ENCODE results near the gene BLVRB. TPM values are rescaled to one million over a fixed set of nuclear protein-coding genes. Genes with fewer than 3 reads are reported as not detected.

BLVRB gene
- total and polyA plus RNA-seq, 9 of the 15 experiments (the other 6 are each of a cell fraction or from before 2014, with no cell fraction given), result 81.1 to 749 (median 331) TPM

DNA sequence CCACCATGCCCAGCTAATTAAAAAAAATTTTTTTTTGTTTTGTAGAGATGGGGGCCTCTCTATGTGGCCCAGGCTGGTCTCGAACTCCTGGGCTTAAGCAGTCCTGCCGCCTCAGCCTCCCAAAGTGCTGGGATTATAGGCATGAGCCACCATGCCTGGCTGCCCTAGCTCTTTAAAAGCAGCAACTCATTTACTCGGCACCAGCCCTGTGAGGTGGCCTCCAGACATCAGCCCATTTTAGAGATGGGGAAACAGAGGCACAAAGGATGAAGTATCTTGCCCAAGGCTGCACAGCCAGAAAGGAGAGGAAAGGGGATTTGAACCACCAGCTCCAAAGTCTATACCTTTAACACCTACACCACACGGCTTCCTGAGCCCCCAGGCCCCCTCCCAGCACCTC, 52.7 kb downstream of the BLVRB start:
- no peak for ATAC-seq
- Histone ChIP-seq H3K27me3 (ENCODE audit: control insufficient read depth in 2 of 2, insufficient read depth in 2 of 2, low read length in 2 of 2) (no peaks in the 10 kb centered on the region), H3K9ac (ENCODE audit: insufficient read depth in 1 of 2, low read depth in 2 of 2, low read length in 2 of 2) (no peak overlapping the region), H3K79me2 (ENCODE audit: control insufficient read depth, insufficient read depth, low read length) (no peaks in the 10 kb centered on the region), H3K27ac (ENCODE audit: extremely low read depth, low read depth, low read length) (no peak overlapping the region), H3K4me2 (ENCODE audit: insufficient read depth, low read length) (no peak overlapping the region), H3K36me3 (ENCODE audit: control insufficient read depth, insufficient read depth, low read length) (no peaks in the 10 kb centered on the region), H3K4me1 (replicated peaks in 1 of 2; ENCODE audit: control insufficient read depth in 2 of 2, insufficient read depth in 2 of 2, low read length in 2 of 2) (peaks cover 32 to 63% of the 10 kb centered on the region in 2 experiments), H3K9me1 (ENCODE audit: control insufficient read depth, insufficient read depth, low read length) (no peaks in the 10 kb centered on the region), H3K9me3 (replicated peaks; ENCODE audit: control insufficient read depth, insufficient read depth, low read depth, low read length) (no peaks in the 10 kb centered on the region), H3K4me3 (no peak overlapping the region), H4K20me1 (replicated peaks; ENCODE audit: control insufficient read depth, insufficient read depth, low read length) (no peaks in the 10 kb centered on the region), H2AFZ (ENCODE audit: low read depth, low read length) (no peak overlapping the region)
- WGBS (ENCODE audit: insufficient coverage, low coverage, missing lambda C conversion rate), result 85% methylated on average over 3 of the region's 4 CpGs
- ChIA-PET POLR2A (interaction anchor here (1.0 to 1.6 kb wide), 4 partner anchors 8 to 19 kb away, joined by 3 to 6 read pairs (median 5); no protein-coding TSS in a partner anchor), CTCF (ENCODE audit: low intra/inter-chr PET ratio) (no interaction called here)
- no TSS peak for BruUV-seq (replicated peaks)
- DNase-seq (ENCODE audit: extremely low read depth in 1 of 4, low spot score in 3 of 4), result no peak
- in situ Hi-C loops (cut with MboI), result no loop called here
- intact Hi-C loops (cut with micrococcal nuclease), result no loop called here
- no peak for FAIRE-seq
- TF ChIP-seq ZNF274 (IDR thresholded peaks at IDR 0.05; ENCODE audit: borderline replicate concordance, low read depth, low read length), result no peak
- no peak for TF ChIP-seq NBN (IDR thresholded peaks at IDR 0.05; ENCODE audit: low read depth)
- no peak for TF ChIP-seq FOXJ3 (CRISPR knock-in tag; IDR thresholded peaks at IDR 0.05)
- peak in 1 of 2 experiments; percentile 63; a peak in 1 of 4 replicates for TF ChIP-seq RCOR1 (IDR thresholded peaks at IDR 0.05; ENCODE audit: borderline replicate concordance in 1 of 2, low read depth in 2 of 2, low read length in 2 of 2)
- 0 out of 3 replicates have a peak, but pooled peaks of 1 of the 2 experiments have one; percentile 32 for TF ChIP-seq CBX3 (IDR thresholded peaks at IDR 0.05; ENCODE audit: borderline replicate concordance in 1 of 2, low read length in 2 of 2)
- TF ChIP-seq ADNP (tag; IDR thresholded peaks at IDR 0.05), result peak; percentile 86
- TF ChIP-seq HDAC2 (IDR thresholded peaks at IDR 0.05), result peak; percentile 76
- TF ChIP-seq BCOR (IDR thresholded peaks at IDR 0.05), result peak; percentile 96
- TF ChIP-seq ZNF184 (CRISPR knock-in tag; IDR thresholded peaks at IDR 0.05), result no peak
- TF ChIP-seq RBM25 (IDR thresholded peaks at IDR 0.05; ENCODE audit: low read depth, low read length, severe bottlenecking), result peak; percentile 88
- peak; percentile 50 for TF ChIP-seq PHF20 (IDR thresholded peaks at IDR 0.05; ENCODE audit: partially characterized antibody)
- peak; percentile 43 for TF ChIP-seq CHD4 (IDR thresholded peaks at IDR 0.05; ENCODE audit: insufficient read depth, insufficient replicate concordance, low read depth, low read length, poor library complexity, severe bottlenecking)
- no peak for TF ChIP-seq ZFX (CRISPR knock-in tag; IDR thresholded peaks at IDR 0.05)
- TF ChIP-seq CCAR2 (IDR thresholded peaks at IDR 0.05; ENCODE audit: low read depth, low read length), result no peak
- TF ChIP-seq ZNF318 (IDR thresholded peaks at IDR 0.05; ENCODE audit: borderline replicate concordance in 1 of 2, low read depth in 1 of 2), result no peak
- no peak for TF ChIP-seq FOXA1 (IDR thresholded peaks at IDR 0.05; ENCODE audit: borderline replicate concordance)
- 0 out of 2 replicates have a peak, but pooled peaks have one; percentile 69 for TF ChIP-seq PTBP1 (IDR thresholded peaks at IDR 0.05; ENCODE audit: low read depth, low read length)

All from K562 (cell line).